HepG2 (cell line): ENCODE data around the gene TTC39C.

Experiments used
- CHD4 ChIP-seq: fragments of 200-600 bp; sonication (generic); IDR thresholded peaks from 2 replicates; pipeline ENCODE4 v1.7.0; 2017; ENCODE audit warnings: mild to moderate bottlenecking, low read length, borderline replicate concordance
- HCFC1 ChIP-seq: fragments of 150-350 bp; IDR thresholded peaks from 2 replicates; pipeline ENCODE4 v1.6.1; 2014; ENCODE audit warnings: low read depth, low read length
- HNRNPUL1 ChIP-seq: fragments of 200-400 bp; formaldehyde crosslinking; IDR thresholded peaks from 2 replicates; pipeline ENCODE4 v1.6.1; 2017; ENCODE audit warnings: low read depth, mild to moderate bottlenecking, low read length, moderate library complexity
- MED1 ChIP-seq: sonication (generic); formaldehyde crosslinking; IDR thresholded peaks from 2 replicates; pipeline ENCODE4 v1.4.0; 2020; ENCODE audit warnings: missing genetic modification reagents
- ONECUT2 ChIP-seq: sonication (generic); formaldehyde crosslinking; IDR thresholded peaks from 2 replicates; pipeline ENCODE4 v1.4.0; 2020; ENCODE audit warnings: missing genetic modification reagents
- POLR2A ChIP-seq, 2 experiments: IDR thresholded peaks; 2 replicates each; pipeline ENCODE4 v1.6.1; 2011; ENCODE audit warnings: low read depth in 2 of 2, low read length in 2 of 2, mild to moderate bottlenecking in 1 of 2, moderate library complexity in 1 of 2; ENCODE audit not compliant: insufficient read depth in 1 of 2
- POLR2AphosphoS5 ChIP-seq: IDR thresholded peaks from 2 replicates; pipeline ENCODE4 v1.6.1; 2012; ENCODE audit warnings: low read depth, low read length
- RBM22 ChIP-seq: fragments of 200-400 bp; formaldehyde crosslinking; optimal IDR thresholded peaks from 2 replicates; pipeline ENCODE3; 2017; ENCODE audit warnings: mild to moderate bottlenecking, low read length, moderate library complexity
- SETDB1 ChIP-seq: sonication (generic); formaldehyde crosslinking; IDR thresholded peaks from 2 replicates; pipeline ENCODE4 v1.5.1; 2020; ENCODE audit warnings: missing genetic modification reagents, mild to moderate bottlenecking, borderline replicate concordance
- SIN3A ChIP-seq: IDR thresholded peaks from 2 replicates; pipeline ENCODE4 v1.6.1; 2011; ENCODE audit warnings: low read depth, mild to moderate bottlenecking, control low read depth, low read length, borderline replicate concordance
- ZNF101 ChIP-seq: sonication (generic); formaldehyde crosslinking; IDR thresholded peaks from 2 replicates; pipeline ENCODE4 v1.4.0; 2020; ENCODE audit warnings: mild to moderate bottlenecking, low read depth, missing genetic modification reagents, borderline replicate concordance
- TF ChIP-seq, protein P1 (sequence below): sonication (generic); formaldehyde crosslinking; IDR thresholded peaks from 2 replicates; pipeline ENCODE4 v1.4.0; 2020; ENCODE audit warnings: mild to moderate bottlenecking, missing genetic modification reagents, borderline replicate concordance
- TF ChIP-seq, protein P2 (sequence below): sonication (generic); formaldehyde crosslinking; IDR thresholded peaks from 2 replicates; pipeline ENCODE4 v1.5.0; 2020; ENCODE audit warnings: mild to moderate bottlenecking, missing genetic modification reagents, moderate library complexity
- TF ChIP-seq, protein P3 (sequence below): sonication (generic); formaldehyde crosslinking; IDR thresholded peaks from 2 replicates; pipeline ENCODE4 v1.4.0; 2020; ENCODE audit warnings: mild to moderate bottlenecking, missing genetic modification reagents

DNA sequence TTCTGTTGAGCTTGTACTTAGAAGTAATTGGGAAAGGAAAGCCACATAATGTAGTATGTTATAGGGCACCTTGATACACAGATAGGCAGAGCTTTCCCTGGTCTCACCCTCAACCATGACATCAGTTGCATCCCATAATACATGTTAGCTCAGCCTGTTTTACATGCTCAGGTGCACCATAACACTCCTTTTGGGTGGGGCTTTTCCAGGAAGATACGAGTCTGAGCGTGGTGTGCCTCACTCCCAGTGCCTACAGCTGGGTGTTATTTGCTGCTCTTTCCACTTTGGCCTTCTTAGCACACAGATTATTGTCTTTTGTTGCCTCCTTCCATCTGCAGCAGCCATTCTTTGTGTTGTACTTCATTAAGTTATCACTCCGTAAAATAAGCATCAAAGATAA is 11.9 kb downstream of the TTC39C start:
- TF ChIP-seq, protein P1, sequence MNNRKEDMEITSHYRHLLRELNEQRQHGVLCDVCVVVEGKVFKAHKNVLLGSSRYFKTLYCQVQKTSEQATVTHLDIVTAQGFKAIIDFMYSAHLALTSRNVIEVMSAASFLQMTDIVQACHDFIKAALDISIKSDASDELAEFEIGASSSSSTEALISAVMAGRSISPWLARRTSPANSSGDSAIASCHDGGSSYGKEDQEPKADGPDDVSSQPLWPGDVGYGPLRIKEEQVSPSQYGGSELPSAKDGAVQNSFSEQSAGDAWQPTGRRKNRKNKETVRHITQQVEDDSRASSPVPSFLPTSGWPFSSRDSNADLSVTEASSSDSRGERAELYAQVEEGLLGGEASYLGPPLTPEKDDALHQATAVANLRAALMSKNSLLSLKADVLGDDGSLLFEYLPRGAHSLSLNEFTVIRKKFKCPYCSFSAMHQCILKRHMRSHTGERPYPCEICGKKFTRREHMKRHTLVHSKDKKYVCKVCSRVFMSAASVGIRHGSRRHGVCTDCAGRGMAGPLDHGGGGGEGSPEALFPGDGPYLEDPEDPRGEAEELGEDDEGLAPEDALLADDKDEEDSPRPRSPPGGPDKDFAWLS (CRISPR knock-in tag), result no peak
- TF ChIP-seq ZNF101 (CRISPR knock-in tag), result no peak
- no peak for TF ChIP-seq POLR2A (IDR thresholded peaks at IDR 0.05; ENCODE audit: insufficient read depth in 1 of 2, low read depth in 2 of 2, low read length in 2 of 2)
- no peak for TF ChIP-seq MED1
- TF ChIP-seq ONECUT2, result no peak
- TF ChIP-seq SETDB1 (CRISPR knock-in tag), result no peak
- TF ChIP-seq HCFC1, result no peak
- TF ChIP-seq SIN3A, result no peak
- no peak for TF ChIP-seq POLR2AphosphoS5
- TF ChIP-seq, protein P2, sequence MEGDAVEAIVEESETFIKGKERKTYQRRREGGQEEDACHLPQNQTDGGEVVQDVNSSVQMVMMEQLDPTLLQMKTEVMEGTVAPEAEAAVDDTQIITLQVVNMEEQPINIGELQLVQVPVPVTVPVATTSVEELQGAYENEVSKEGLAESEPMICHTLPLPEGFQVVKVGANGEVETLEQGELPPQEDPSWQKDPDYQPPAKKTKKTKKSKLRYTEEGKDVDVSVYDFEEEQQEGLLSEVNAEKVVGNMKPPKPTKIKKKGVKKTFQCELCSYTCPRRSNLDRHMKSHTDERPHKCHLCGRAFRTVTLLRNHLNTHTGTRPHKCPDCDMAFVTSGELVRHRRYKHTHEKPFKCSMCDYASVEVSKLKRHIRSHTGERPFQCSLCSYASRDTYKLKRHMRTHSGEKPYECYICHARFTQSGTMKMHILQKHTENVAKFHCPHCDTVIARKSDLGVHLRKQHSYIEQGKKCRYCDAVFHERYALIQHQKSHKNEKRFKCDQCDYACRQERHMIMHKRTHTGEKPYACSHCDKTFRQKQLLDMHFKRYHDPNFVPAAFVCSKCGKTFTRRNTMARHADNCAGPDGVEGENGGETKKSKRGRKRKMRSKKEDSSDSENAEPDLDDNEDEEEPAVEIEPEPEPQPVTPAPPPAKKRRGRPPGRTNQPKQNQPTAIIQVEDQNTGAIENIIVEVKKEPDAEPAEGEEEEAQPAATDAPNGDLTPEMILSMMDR (CRISPR knock-in tag), result no peak
- TF ChIP-seq CHD4, result no peak
- no peak for TF ChIP-seq RBM22
- TF ChIP-seq HNRNPUL1, result no peak
- TF ChIP-seq, protein P3, sequence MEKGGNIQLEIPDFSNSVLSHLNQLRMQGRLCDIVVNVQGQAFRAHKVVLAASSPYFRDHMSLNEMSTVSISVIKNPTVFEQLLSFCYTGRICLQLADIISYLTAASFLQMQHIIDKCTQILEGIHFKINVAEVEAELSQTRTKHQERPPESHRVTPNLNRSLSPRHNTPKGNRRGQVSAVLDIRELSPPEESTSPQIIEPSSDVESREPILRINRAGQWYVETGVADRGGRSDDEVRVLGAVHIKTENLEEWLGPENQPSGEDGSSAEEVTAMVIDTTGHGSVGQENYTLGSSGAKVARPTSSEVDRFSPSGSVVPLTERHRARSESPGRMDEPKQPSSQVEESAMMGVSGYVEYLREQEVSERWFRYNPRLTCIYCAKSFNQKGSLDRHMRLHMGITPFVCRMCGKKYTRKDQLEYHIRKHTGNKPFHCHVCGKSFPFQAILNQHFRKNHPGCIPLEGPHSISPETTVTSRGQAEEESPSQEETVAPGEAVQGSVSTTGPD (CRISPR knock-in tag), result no peak
